ENCODE data around the gene SIM2.

Gene SIM2

GRCh38 chr21:36798491-36798890 lies 99.6 kb downstream of the SIM2 start:
- TF ChIP-seq CTCF (IDR thresholded peaks at IDR 0.05; ENCODE audit: extremely low read depth, missing control alignments), result no peak
- DNase-seq (ENCODE audit: low spot score), result no peak

Data from GM20000 (cell line).